HL-60/S4 treated with phorbol 12-myristate 13-acetate at 8.2 ng/mL for 4 days and 3 days (cell line): ENCODE measurements around the gene SLC7A7.
"Not testable (repeated sequence)": the region's sequence is repeated elsewhere in the genome, so short reads cannot be mapped to it uniquely, and the experiment has no call there.

ENCODE experiments used
- in situ Hi-C: fragments of 300-500 bp; cut with MboI; formaldehyde crosslinking; loops from 2 replicates; pipeline ENCODE4 v1.15.0; 2022; ENCODE audit warnings: low sequenced_read_pairs

The SLC7A7 gene

GRCh38 chr14:22844221-22845102 lies 29.2 kb upstream of the SLC7A7 start:
- in situ Hi-C loops, result no loop called here

- in situ Hi-C loops, result no loop called here
These were observed 28.1 kb upstream of the SLC7A7 start for GRCh38 chr14:22843123-22843925.

- in situ Hi-C loops, result no loop called here
These were observed 27.2 kb upstream of the SLC7A7 start for GRCh38 chr14:22842211-22843122.

- in situ Hi-C loops, result no loop called here
These were observed 26.5 kb upstream of the SLC7A7 start for GRCh38 chr14:22841769-22842168.

- in situ Hi-C loops, result no loop called here
These were observed 26.1 kb upstream of the SLC7A7 start for GRCh38 chr14:22841311-22841710.

GRCh38 chr14:22839159-22839779 lies 24.0 kb upstream of the SLC7A7 start:
- in situ Hi-C loops, result no loop called here

- in situ Hi-C loops, result no loop called here
These were observed 23.4 kb upstream of the SLC7A7 start for GRCh38 chr14:22838631-22839041.

GRCh38 chr14:22837750-22838538 lies 22.7 kb upstream of the SLC7A7 start:
- in situ Hi-C loops, result no loop called here

GRCh38 chr14:22837114-22837749 lies 22.0 kb upstream of the SLC7A7 start:
- in situ Hi-C loops, result no loop called here

GRCh38 chr14:22836301-22837113 lies 21.3 kb upstream of the SLC7A7 start, which contains the start of gene MMP14:
MMP14 (plus strand) TSS chr14:22836585; CDS start chr14:22836818, 233 bp downstream.
- in situ Hi-C loops, result no loop called here

GRCh38 chr14:22835505-22835904 lies 20.3 kb upstream of the SLC7A7 start:
- in situ Hi-C loops, result no loop called here

- in situ Hi-C loops, result no loop called here
These were observed 15.3 kb upstream of the SLC7A7 start for GRCh38 chr14:22830443-22831010.

GRCh38 chr14:22829661-22830442 lies 14.6 kb upstream of the SLC7A7 start, which contains the start of gene MRPL52:
MRPL52 (plus strand) TSS chr14:22829887; CDS start chr14:22829913, 26 bp downstream.
- in situ Hi-C loops, result no loop called here

GRCh38 chr14:22829076-22829660 lies 13.9 kb upstream of the SLC7A7 start:
- in situ Hi-C loops, result not testable (repeated sequence)

- in situ Hi-C loops, result no loop called here
These were observed 9.6 kb upstream of the SLC7A7 start for GRCh38 chr14:22824711-22825359.

GRCh38 chr14:22822571-22823098 lies 7.4 kb upstream of the SLC7A7 start:
- in situ Hi-C loops, result no loop called here
